HG03097 (cell line): ENCODE results near the gene DENND1A.
"Not testable (repeated sequence)": the region's sequence is repeated elsewhere in the genome, so short reads cannot be mapped to it uniquely, and the experiment has no call there.

Experiments
- ATAC-seq: cut with Tn5 transposase; IDR thresholded peaks from one replicate; pipeline ENCODE4 v1.9.1; 2021; ENCODE audit not compliant: unreplicated experiment, low FRiP score

The DENND1A gene

GRCh38 chr9:123925161-123925560, 4.8 kb downstream of the DENND1A start:
- no peak for ATAC-seq

- no peak for ATAC-seq
Observed at GRCh38 chr9:123924727-123925126, 5.2 kb downstream of the DENND1A start.

- no peak for ATAC-seq
Observed at GRCh38 chr9:123923884-123924283, 6.0 kb downstream of the DENND1A start.

GRCh38 chr9:123923377-123923776, 6.5 kb downstream of the DENND1A start:
- no peak for ATAC-seq

- ATAC-seq = no peak
Observed at GRCh38 chr9:123922911-123923310, 7.0 kb downstream of the DENND1A start.

GRCh38 chr9:123922431-123922830, 7.5 kb downstream of the DENND1A start:
- ATAC-seq = no peak

- ATAC-seq = no peak
Observed at GRCh38 chr9:123914517-123915196, 15.3 kb downstream of the DENND1A start.

GRCh38 chr9:123912167-123912897, 17.6 kb downstream of the DENND1A start:
- ATAC-seq = no peak

- ATAC-seq = no peak
Observed at GRCh38 chr9:123911024-123911423, 18.9 kb downstream of the DENND1A start.

GRCh38 chr9:123909192-123909591, 20.7 kb downstream of the DENND1A start:
- not testable (repeated sequence) for ATAC-seq

- ATAC-seq = not testable (repeated sequence)
Observed at GRCh38 chr9:123903550-123903949, 26.4 kb downstream of the DENND1A start.

- ATAC-seq = no peak
Observed at GRCh38 chr9:123894822-123895221, 35.1 kb downstream of the DENND1A start.

GRCh38 chr9:123893831-123894460, 36.0 kb downstream of the DENND1A start:
- no peak for ATAC-seq

- no peak for ATAC-seq
Observed at GRCh38 chr9:123893115-123893514, 36.8 kb downstream of the DENND1A start.

- ATAC-seq = no peak
Observed at GRCh38 chr9:123887837-123888236, 42.1 kb downstream of the DENND1A start.

GRCh38 chr9:123885834-123886233, 44.1 kb downstream of the DENND1A start:
- not testable (repeated sequence) for ATAC-seq

- ATAC-seq = no peak
Observed at GRCh38 chr9:123883634-123884033, 46.3 kb downstream of the DENND1A start.

GRCh38 chr9:123881604-123882003, 48.3 kb downstream of the DENND1A start:
- no peak for ATAC-seq

GRCh38 chr9:123880420-123880819, 49.5 kb downstream of the DENND1A start:
- ATAC-seq = no peak

- no peak for ATAC-seq
Observed at GRCh38 chr9:123876750-123877149, 53.2 kb downstream of the DENND1A start.

- ATAC-seq = no peak
Observed at GRCh38 chr9:123872710-123873109, 57.2 kb downstream of the DENND1A start.

- no peak for ATAC-seq
Observed at GRCh38 chr9:123871781-123872180, 58.1 kb downstream of the DENND1A start.
